Colonic mucosa (tissue), 4 donors: Measurements from ENCODE around the gene GPS1. TPM values are rescaled to one million over a fixed set of nuclear protein-coding genes. Genes with fewer than 3 reads are reported as not detected.

Experiments
- DNase-seq: peaks from one replicate; pipeline ENCODE4 v3.0.0-alpha.2; 2020
- H3K27ac ChIP-seq: fragments of 200-600 bp; one replicate; pipeline ENCODE4 v1.8.0; 2021
- H3K27me3 ChIP-seq: fragments of 200-600 bp; one replicate; pipeline ENCODE4 v1.8.0; 2021
- H3K36me3 ChIP-seq: fragments of 200-600 bp; one replicate; pipeline ENCODE4 v1.8.0; 2021
- H3K4me1 ChIP-seq: fragments of 200-600 bp; one replicate; pipeline ENCODE4 v1.8.0; 2021; ENCODE audit warnings: mild to moderate bottlenecking
- H3K4me3 ChIP-seq: fragments of 200-600 bp; one replicate; pipeline ENCODE4 v1.8.0; 2021
- H3K9ac ChIP-seq, 2 donors: one replicate each; pipeline ENCODE4 v1.7.0; 2013; ENCODE audit warnings: control low read depth in 2 of 2, low read depth in 2 of 2, low read length in 2 of 2
- H3K9me3 ChIP-seq: fragments of 200-600 bp; one replicate; pipeline ENCODE4 v1.8.0; 2021
- intact Hi-C: fragments of 100-400 bp; cut with DNase I; formaldehyde crosslinking; loops from one replicate; pipeline ENCODE4 v1.14.1; 2022
- total RNA-seq, 2 donors: library from RNA; stranded (reverse); fragmentation: NEBNext Ultra II Directional in 1 of 2; extraction: Animal tissue kit (Norgen Biotek cat#: 25700) in 1 of 2; gene quantifications; one replicate each; pipeline ENCODE4 v1.2.1, GENCODE V29; 2021
- TF ChIP-seq, protein P1 (sequence below): fragments of 200-600 bp; IDR thresholded peaks from one replicate; pipeline ENCODE4 v1.8.0; 2022; ENCODE audit warnings: antibody characterized with exemption, mild to moderate bottlenecking
- donor health status: healthy.
- donor health status: DM: no; HTN: no; CAD: no.
- donor health status: DM: no; HTN: no; CAD: no.

Gene GPS1
- total RNA-seq, 2 donors from 2014 or later = 70.8 to 129 TPM

DNA sequence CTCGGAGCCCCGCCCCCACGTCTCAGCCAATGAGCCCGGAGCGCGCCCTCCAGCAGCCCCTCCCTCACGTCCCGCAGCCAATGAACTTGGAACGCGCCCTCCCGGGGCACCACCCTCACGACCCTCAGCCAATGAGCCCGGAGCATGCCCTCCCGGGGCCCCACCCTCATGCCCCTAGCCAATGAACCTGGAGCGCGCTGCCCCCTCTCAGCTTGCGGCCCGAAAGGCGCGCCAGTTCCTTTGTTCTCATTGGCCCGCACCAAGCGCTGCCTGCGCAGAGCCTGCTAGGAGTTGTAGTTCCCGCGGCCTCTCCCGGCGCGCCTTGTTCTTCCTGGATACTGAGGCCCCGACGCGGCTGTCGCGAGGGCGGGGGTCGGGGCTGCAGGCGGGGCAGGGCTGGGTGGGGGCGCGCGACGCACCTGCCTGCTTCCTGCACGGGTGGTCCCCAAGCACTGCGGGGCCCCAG is 28.7 kb upstream of the GPS1 start, which contains the start of gene LRRC45:
LRRC45 (plus strand) TSS at position 325 of the 466 bp plus-strand sequence. CDS start 339 bp downstream, outside the sequence.
- intact Hi-C loops = no loop called here
- Histone ChIP-seq H3K27me3 (no peaks in the 10 kb centered on the region), H3K4me1 (peaks cover 17% of the 10 kb centered on the region), H3K9ac (peak within 1 kb of the TSS; percentile 90 to 94), H3K4me3 (peak within 1 kb of the TSS; percentile 77), H3K27ac (peak within 1 kb of the TSS; percentile 54), H3K36me3 (no peaks in the 10 kb centered on the region), H3K9me3 (no peaks in the 10 kb centered on the region)
- peak; percentile 100 for DNase-seq
- TF ChIP-seq, protein P1, sequence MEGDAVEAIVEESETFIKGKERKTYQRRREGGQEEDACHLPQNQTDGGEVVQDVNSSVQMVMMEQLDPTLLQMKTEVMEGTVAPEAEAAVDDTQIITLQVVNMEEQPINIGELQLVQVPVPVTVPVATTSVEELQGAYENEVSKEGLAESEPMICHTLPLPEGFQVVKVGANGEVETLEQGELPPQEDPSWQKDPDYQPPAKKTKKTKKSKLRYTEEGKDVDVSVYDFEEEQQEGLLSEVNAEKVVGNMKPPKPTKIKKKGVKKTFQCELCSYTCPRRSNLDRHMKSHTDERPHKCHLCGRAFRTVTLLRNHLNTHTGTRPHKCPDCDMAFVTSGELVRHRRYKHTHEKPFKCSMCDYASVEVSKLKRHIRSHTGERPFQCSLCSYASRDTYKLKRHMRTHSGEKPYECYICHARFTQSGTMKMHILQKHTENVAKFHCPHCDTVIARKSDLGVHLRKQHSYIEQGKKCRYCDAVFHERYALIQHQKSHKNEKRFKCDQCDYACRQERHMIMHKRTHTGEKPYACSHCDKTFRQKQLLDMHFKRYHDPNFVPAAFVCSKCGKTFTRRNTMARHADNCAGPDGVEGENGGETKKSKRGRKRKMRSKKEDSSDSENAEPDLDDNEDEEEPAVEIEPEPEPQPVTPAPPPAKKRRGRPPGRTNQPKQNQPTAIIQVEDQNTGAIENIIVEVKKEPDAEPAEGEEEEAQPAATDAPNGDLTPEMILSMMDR = no peak

DNA sequence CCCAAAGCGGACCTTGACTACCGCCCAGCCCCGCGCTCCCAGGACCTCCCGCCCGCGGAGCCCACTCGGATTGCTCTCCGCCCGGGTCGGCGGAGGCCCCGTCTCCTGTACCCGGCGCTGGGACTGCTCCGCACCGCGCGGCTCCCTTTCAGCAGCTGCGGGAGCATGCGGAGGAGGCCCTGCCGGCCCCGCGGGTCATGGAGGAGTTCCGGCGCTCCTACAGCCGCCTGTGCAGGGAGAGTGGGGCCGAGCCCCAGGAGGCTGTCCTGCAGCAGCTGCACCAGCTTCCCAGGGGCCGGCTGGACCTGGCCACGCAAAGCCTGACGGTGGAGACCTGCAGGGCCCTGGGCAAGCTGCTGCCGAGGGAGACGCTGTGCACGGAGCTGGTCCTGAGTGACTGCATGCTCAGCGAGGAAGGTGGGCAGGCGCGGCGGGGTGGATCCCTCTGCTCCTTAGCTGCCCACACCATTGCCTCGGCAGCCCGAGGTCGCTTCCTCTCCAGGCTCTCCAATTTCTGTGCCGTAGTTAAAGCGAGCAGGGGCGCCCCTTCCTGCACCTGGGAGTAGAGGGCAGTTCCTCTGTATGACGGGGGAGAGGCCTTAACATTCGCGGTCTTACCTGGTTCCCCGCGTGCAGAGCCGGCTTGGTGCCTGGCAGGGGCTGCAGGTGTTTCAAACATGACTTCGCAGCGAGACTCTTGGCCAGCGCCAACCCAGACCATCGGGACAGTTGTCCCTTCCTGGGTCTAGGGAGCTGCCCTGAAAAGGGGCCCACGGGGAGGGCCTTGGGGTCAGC is 28.1 kb upstream of the GPS1 start:
- intact Hi-C loops = no loop called here
- Histone ChIP-seq H3K9ac (peak overlapping the region; percentile 81), H3K4me1 (peaks cover 17% of the 10 kb centered on the region), H3K4me3 (peak overlapping the region; percentile 77), H3K27ac (no peak overlapping the region), H3K36me3 (no peaks in the 10 kb centered on the region), H3K9me3 (no peaks in the 10 kb centered on the region), H3K27me3 (no peaks in the 10 kb centered on the region)
- no peak for DNase-seq
- TF ChIP-seq, protein P1 = no peak

DNA sequence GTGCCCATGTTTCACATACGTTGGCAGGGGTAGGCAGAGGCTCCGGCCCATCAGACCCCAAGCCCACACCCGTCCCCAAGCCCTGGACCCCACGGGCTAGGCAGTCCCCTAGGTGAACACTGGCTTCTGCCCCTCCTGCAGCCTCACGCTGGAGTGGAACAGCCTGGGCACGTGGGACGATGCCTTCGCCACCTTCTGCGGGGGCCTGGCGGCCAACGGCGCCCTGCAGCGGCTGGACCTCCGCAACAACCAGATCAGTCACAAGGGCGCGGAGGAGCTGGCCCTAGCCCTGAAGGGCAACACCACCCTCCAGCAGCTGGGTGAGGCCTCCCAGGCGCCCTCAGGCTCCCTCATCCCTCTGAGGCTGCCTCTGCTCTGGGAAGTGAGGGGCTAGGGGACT is 26.8 kb upstream of the GPS1 start:
- intact Hi-C loops = no loop called here
- H3K9me3 ChIP-seq = no peaks in the 10 kb centered on the region
- H3K4me3 ChIP-seq = no peak overlapping the region
- H3K27ac ChIP-seq = no peak overlapping the region
- no peak overlapping the region for H3K9ac ChIP-seq
- no peaks in the 10 kb centered on the region for H3K27me3 ChIP-seq
- DNase-seq = no peak
- TF ChIP-seq, protein P1 = no peak
- H3K36me3 ChIP-seq = no peaks in the 10 kb centered on the region
- peaks cover 18% of the 10 kb centered on the region for H3K4me1 ChIP-seq

DNA sequence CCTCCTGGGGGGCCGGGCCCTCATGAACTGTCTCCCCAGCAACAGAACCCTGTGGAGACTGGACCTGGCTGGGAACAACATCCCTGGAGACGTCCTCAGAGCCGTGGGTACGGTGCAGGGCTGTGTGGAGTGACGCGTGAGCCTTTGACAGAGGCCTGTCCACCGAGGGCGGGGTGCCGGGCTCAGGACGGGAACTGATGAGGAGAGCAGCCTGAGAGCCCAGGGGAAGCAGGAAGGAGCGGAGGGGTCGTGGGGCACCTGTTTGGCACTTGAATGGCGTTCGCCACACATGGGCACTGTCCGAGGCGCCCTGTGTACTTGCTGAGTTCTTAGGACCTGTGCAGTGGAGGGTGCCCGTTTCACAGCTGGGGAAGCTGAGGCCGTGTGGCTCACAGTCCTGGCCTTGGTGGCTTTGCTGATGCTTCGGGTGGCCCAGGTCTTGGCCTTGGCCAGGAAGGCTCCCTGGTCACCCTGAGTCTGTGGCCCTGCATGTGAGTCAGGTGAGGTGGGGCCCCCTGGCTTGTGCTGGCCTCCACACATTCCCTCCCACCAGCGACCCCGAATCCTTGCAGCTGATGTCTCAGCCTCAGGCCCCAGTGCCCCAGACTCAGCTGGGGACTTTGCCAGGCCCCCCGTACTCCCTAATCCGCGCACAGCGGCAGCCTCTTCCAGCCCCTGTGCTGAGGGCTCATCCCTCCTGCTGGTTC is 26.1 kb upstream of the GPS1 start:
- Histone ChIP-seq H3K9ac (no peak overlapping the region), H3K27ac (no peak overlapping the region), H3K4me3 (no peak overlapping the region), H3K36me3 (no peaks in the 10 kb centered on the region), H3K27me3 (no peaks in the 10 kb centered on the region), H3K4me1 (peaks cover 23% of the 10 kb centered on the region), H3K9me3 (no peaks in the 10 kb centered on the region)
- intact Hi-C loops = no loop called here
- TF ChIP-seq, protein P1 = no peak
- DNase-seq = no peak

DNA sequence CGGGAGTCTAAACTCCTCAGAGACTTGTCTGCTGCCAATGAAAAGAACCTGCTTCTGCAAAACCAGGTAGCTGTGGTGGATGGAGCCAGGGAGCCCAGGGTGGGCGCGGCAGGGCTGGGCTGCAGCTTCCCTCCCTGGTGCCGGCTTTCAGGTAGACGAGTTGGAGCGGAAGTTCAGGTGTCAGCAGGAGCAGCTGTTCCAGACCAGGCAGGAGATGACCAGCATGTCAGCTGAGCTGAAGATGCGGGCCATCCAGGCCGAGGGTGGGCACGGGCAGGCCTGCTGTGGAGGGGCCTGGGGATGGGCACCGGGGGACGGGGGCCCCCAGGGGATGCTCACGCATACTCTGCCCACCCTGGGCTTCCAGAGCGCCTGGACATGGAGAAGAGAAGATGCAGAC is 23.5 kb upstream of the GPS1 start:
- TF ChIP-seq, protein P1 = no peak
- DNase-seq = no peak
- intact Hi-C loops = no loop called here
- H3K9ac ChIP-seq = no peak overlapping the region
- H3K27ac ChIP-seq = no peak overlapping the region
- no peak overlapping the region for H3K4me3 ChIP-seq
- no peaks in the 10 kb centered on the region for H3K9me3 ChIP-seq
- H3K36me3 ChIP-seq = no peaks in the 10 kb centered on the region
- peaks cover 14% of the 10 kb centered on the region for H3K4me1 ChIP-seq
- no peaks in the 10 kb centered on the region for H3K27me3 ChIP-seq
